Measurements from ENCODE around the gene SLC9A2.

DNA sequence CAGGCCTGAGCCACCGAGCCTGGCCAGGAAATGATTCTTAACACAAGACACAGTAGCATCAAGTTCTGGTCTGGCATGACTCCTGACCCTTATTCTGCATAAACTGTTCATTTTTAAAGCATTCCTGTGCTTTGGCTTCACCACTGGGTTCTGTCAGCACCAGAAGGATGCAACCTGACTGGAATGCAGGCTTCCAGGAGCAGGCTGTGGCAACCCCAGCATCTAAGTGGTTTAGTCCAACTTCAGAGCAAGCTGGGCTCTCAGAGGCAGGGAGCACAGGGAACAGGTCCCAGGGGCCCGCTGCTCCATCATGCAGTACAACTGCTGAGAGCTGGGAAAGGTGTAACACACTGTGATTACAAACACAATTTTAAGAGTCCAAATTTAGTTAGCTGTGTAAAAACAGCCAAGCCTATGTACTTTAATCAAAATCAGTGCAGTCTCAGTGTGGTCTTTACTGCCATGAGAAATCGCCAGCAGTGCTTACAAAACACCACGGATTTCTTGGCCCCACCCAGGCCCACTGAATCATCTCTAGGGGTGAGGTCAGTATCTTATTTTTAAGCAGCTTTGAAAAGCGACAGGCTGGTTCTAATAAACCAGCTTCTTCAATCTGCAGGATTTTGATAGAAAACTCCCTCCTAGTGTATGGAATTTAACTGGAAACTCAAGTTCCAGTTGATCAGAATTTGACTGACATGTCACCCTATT is 98.1 kb downstream of the SLC9A2 start:
- TF ChIP-seq, protein P1, sequence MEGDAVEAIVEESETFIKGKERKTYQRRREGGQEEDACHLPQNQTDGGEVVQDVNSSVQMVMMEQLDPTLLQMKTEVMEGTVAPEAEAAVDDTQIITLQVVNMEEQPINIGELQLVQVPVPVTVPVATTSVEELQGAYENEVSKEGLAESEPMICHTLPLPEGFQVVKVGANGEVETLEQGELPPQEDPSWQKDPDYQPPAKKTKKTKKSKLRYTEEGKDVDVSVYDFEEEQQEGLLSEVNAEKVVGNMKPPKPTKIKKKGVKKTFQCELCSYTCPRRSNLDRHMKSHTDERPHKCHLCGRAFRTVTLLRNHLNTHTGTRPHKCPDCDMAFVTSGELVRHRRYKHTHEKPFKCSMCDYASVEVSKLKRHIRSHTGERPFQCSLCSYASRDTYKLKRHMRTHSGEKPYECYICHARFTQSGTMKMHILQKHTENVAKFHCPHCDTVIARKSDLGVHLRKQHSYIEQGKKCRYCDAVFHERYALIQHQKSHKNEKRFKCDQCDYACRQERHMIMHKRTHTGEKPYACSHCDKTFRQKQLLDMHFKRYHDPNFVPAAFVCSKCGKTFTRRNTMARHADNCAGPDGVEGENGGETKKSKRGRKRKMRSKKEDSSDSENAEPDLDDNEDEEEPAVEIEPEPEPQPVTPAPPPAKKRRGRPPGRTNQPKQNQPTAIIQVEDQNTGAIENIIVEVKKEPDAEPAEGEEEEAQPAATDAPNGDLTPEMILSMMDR (IDR thresholded peaks at IDR 0.05; ENCODE audit: insufficient read depth, low read length), result no peak
- TF ChIP-seq, protein P2, sequence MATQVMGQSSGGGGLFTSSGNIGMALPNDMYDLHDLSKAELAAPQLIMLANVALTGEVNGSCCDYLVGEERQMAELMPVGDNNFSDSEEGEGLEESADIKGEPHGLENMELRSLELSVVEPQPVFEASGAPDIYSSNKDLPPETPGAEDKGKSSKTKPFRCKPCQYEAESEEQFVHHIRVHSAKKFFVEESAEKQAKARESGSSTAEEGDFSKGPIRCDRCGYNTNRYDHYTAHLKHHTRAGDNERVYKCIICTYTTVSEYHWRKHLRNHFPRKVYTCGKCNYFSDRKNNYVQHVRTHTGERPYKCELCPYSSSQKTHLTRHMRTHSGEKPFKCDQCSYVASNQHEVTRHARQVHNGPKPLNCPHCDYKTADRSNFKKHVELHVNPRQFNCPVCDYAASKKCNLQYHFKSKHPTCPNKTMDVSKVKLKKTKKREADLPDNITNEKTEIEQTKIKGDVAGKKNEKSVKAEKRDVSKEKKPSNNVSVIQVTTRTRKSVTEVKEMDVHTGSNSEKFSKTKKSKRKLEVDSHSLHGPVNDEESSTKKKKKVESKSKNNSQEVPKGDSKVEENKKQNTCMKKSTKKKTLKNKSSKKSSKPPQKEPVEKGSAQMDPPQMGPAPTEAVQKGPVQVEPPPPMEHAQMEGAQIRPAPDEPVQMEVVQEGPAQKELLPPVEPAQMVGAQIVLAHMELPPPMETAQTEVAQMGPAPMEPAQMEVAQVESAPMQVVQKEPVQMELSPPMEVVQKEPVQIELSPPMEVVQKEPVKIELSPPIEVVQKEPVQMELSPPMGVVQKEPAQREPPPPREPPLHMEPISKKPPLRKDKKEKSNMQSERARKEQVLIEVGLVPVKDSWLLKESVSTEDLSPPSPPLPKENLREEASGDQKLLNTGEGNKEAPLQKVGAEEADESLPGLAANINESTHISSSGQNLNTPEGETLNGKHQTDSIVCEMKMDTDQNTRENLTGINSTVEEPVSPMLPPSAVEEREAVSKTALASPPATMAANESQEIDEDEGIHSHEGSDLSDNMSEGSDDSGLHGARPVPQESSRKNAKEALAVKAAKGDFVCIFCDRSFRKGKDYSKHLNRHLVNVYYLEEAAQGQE (IDR thresholded peaks at IDR 0.05; ENCODE audit: insufficient replicate concordance, low read depth), result no peak
- no peak for TF ChIP-seq POLR2AphosphoS5 (IDR thresholded peaks at IDR 0.05; ENCODE audit: low read depth)
